WTC11 (cell line): ENCODE results near the gene CDC25B. TPM values are rescaled to one million over a fixed set of nuclear protein-coding genes. Genes with fewer than 3 reads are reported as not detected.

Experiments used
- ATAC-seq: fragments of 200-7000 bp; cut with Tn5 transposase; 2 replicates; pipeline ENCODE4 v1.10.0; 2021; ENCODE audit warnings: mild to moderate bottlenecking, moderate library complexity
- CTCF ChIA-PET: fragments of 300-600 bp; sonication (Branson Sonifier 250); formaldehyde crosslinking; loops from one replicate; lab custom pipeline; 2021; ENCODE audit warnings: antibody characterized with exemption; lab: Charles Lee
- POLR2A ChIA-PET: fragments of 350-600 bp; sonication (Branson Sonifier 250); formaldehyde crosslinking; loops from one replicate; lab custom pipeline; 2021; ENCODE audit warnings: antibody characterized with exemption; lab: Charles Lee
- DNase-seq: peaks from one replicate; pipeline ENCODE4 v3.0.0; 2021; ENCODE audit warnings: low spot score
- H3K27ac Mint-ChIP-seq: 2 replicates; pipeline ENCODE4 v1.8.0; 2021; ENCODE audit warnings: mixed read lengths
- H3K27me3 Mint-ChIP-seq: 2 replicates; pipeline ENCODE4 v1.8.0; 2021; ENCODE audit warnings: low read depth, mild to moderate bottlenecking, moderate library complexity, mixed read lengths
- H3K36me3 Mint-ChIP-seq: 2 replicates; pipeline ENCODE4 v1.8.0; 2021; ENCODE audit warnings: mixed read lengths
- H3K4me1 Mint-ChIP-seq: 2 replicates; pipeline ENCODE4 v1.8.0; 2022; ENCODE audit warnings: mixed read lengths
- H3K4me3 Mint-ChIP-seq: 2 replicates; pipeline ENCODE4 v1.8.0; 2021; ENCODE audit warnings: mild to moderate bottlenecking, moderate library complexity, mixed read lengths
- H3K9me3 Mint-ChIP-seq: 2 replicates; pipeline ENCODE4 v1.8.0; 2021; ENCODE audit warnings: mixed read lengths
- CREB1 ChIP-seq: sonication (generic); formaldehyde crosslinking; IDR thresholded peaks from 2 replicates; pipeline ENCODE4 v1.8.0; 2023; ENCODE audit warnings: mild to moderate bottlenecking, missing genetic modification reagents
- ELF4 ChIP-seq: sonication (generic); formaldehyde crosslinking; IDR thresholded peaks from 2 replicates; pipeline ENCODE4 v1.8.1; 2022; ENCODE audit warnings: low read depth, mild to moderate bottlenecking, moderate library complexity, missing genetic modification reagents
- ETV6 ChIP-seq: sonication (generic); formaldehyde crosslinking; IDR thresholded peaks from 2 replicates; pipeline ENCODE4 v1.8.1; 2022; ENCODE audit warnings: mild to moderate bottlenecking, missing genetic modification reagents
- NR3C1 ChIP-seq: sonication (generic); formaldehyde crosslinking; conservative IDR thresholded peaks from 2 replicates; pipeline ENCODE4 v1.8.1; 2023; ENCODE audit warnings: low read depth, mild to moderate bottlenecking, missing genetic modification reagents
- SMAD3 ChIP-seq: sonication (generic); formaldehyde crosslinking; IDR thresholded peaks from 2 replicates; pipeline ENCODE4 v1.8.0; 2022; ENCODE audit warnings: missing genetic modification reagents, mild to moderate bottlenecking, borderline replicate concordance
- TEAD1 ChIP-seq: sonication (generic); formaldehyde crosslinking; IDR thresholded peaks from 2 replicates; pipeline ENCODE4 v1.8.0; 2022; ENCODE audit warnings: mild to moderate bottlenecking, missing genetic modification reagents
- ZBTB21 ChIP-seq: sonication (generic); formaldehyde crosslinking; IDR thresholded peaks from 2 replicates; pipeline ENCODE4 v1.8.1; 2023; ENCODE audit warnings: mild to moderate bottlenecking, missing genetic modification reagents, borderline replicate concordance
- ZNF317 ChIP-seq: sonication (generic); formaldehyde crosslinking; IDR thresholded peaks from 2 replicates; pipeline ENCODE4 v1.8.1; 2023; ENCODE audit warnings: low read depth, mild to moderate bottlenecking, moderate library complexity, missing genetic modification reagents, borderline replicate concordance
- ZNF423 ChIP-seq: fragments of 250-450 bp; sonication (Bioruptor Pico); IDR thresholded peaks from 2 replicates; pipeline ENCODE4 v2.1.2; 2022; ENCODE audit warnings: mild to moderate bottlenecking, moderate library complexity
- total RNA-seq: library from RNA; stranded (reverse); gene quantifications from 3 replicates; pipeline ENCODE4 v1.2.3, GENCODE V29; 2021
- TF ChIP-seq, protein P1 (sequence below): sonication (generic); formaldehyde crosslinking; IDR thresholded peaks from 2 replicates; pipeline ENCODE4 v1.8.1; 2022; ENCODE audit warnings: missing genetic modification reagents, borderline replicate concordance
- TF ChIP-seq, protein P2 (sequence below): sonication (generic); formaldehyde crosslinking; IDR thresholded peaks from 2 replicates; pipeline ENCODE4 v1.8.1; 2023; ENCODE audit warnings: mild to moderate bottlenecking, moderate library complexity, missing genetic modification reagents
- TF ChIP-seq, protein P3 (sequence below): fragments of 200-600 bp; IDR thresholded peaks from 2 replicates; pipeline ENCODE4 v1.8.0; 2022; ENCODE audit warnings: antibody characterized with exemption
- TF ChIP-seq, protein P4 (sequence below): fragments of 250-450 bp; sonication (Bioruptor Pico); IDR thresholded peaks from 2 replicates; pipeline ENCODE4 v1.8.0; 2021; ENCODE audit warnings: mild to moderate bottlenecking
- TF ChIP-seq, protein P5 (sequence below): sonication (generic); formaldehyde crosslinking; IDR thresholded peaks from 2 replicates; pipeline ENCODE4 v1.8.0; 2022; ENCODE audit warnings: mild to moderate bottlenecking, missing genetic modification reagents
- TF ChIP-seq, protein P6 (sequence below): sonication (generic); formaldehyde crosslinking; IDR thresholded peaks from 2 replicates; pipeline ENCODE4 v1.8.1; 2023; ENCODE audit warnings: mild to moderate bottlenecking, missing genetic modification reagents

CDC25B gene
- total RNA-seq, 1 experiment from 2014 or later: 37.4 TPM

DNA sequence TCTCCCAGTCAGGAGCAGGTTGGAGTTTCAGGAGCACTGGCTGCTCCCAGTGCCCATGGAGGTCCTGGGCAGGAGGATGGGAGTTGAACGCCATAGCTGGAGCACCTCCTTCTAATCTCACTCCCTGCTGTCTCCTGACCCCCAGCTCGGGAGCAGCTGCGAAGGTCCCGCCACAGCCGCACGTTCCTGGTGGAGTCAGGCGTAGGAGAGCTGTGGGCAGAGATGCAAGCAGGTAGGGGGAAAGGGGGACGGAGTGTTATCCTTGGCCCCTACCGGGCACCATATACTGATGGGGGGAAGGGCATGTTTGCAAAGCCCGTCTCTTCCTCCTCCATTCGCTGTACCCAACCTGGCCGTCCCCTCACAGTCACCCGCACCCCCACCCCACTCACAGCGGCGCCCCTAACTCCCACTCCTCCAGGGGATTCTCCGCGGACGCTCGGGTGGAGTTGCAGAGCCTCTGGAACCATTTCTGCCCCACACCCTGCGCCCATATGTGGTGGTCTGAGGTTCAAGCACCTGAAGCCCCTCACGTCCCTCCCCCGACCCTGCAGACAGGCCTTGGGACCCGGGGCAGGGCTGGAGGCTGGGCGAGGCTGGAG is 46.9 kb upstream of the CDC25B start:
- ChIA-PET CTCF (interaction anchor here (0.6 to 8.7 kb wide), 45 partner anchors 8 to 326 kb away, joined by 3 to 195 read pairs (median 7); partner anchors contain the start of genes ADAM33, ADISSP, AP5S1 and CENPB), POLR2A (interaction anchor here (0.6 to 1.0 kb wide), 3 partner anchors 18 to 70 kb away, joined by 4 to 7 read pairs (median 4); no protein-coding TSS in a partner anchor)
- DNase-seq (no peak), ATAC-seq (no peak)
- no peak overlapping the region for H3K27ac Mint-ChIP-seq
- TF ChIP-seq ETV6 (CRISPR knock-in tag) (no peak), SMAD3 (CRISPR knock-in tag) (0 out of 2 replicates have a peak, but pooled peaks have one; percentile 18)
- TF ChIP-seq, protein P1, sequence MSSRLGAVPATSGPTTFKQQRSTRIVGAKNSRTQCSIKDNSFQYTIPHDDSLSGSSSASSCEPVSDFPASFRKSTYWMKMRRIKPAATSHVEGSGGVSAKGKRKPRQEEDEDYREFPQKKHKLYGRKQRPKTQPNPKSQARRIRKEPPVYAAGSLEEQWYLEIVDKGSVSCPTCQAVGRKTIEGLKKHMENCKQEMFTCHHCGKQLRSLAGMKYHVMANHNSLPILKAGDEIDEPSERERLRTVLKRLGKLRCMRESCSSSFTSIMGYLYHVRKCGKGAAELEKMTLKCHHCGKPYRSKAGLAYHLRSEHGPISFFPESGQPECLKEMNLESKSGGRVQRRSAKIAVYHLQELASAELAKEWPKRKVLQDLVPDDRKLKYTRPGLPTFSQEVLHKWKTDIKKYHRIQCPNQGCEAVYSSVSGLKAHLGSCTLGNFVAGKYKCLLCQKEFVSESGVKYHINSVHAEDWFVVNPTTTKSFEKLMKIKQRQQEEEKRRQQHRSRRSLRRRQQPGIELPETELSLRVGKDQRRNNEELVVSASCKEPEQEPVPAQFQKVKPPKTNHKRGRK: no peak
- TF ChIP-seq, protein P2, sequence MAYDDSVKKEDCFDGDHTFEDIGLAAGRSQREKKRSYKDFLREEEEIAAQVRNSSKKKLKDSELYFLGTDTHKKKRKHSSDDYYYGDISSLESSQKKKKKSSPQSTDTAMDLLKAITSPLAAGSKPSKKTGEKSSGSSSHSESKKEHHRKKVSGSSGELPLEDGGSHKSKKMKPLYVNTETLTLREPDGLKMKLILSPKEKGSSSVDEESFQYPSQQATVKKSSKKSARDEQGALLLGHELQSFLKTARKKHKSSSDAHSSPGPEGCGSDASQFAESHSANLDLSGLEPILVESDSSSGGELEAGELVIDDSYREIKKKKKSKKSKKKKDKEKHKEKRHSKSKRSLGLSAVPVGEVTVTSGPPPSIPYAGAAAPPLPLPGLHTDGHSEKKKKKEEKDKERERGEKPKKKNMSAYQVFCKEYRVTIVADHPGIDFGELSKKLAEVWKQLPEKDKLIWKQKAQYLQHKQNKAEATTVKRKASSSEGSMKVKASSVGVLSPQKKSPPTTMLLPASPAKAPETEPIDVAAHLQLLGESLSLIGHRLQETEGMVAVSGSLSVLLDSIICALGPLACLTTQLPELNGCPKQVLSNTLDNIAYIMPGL (CRISPR knock-in tag): no peak
- TF ChIP-seq, protein P3, sequence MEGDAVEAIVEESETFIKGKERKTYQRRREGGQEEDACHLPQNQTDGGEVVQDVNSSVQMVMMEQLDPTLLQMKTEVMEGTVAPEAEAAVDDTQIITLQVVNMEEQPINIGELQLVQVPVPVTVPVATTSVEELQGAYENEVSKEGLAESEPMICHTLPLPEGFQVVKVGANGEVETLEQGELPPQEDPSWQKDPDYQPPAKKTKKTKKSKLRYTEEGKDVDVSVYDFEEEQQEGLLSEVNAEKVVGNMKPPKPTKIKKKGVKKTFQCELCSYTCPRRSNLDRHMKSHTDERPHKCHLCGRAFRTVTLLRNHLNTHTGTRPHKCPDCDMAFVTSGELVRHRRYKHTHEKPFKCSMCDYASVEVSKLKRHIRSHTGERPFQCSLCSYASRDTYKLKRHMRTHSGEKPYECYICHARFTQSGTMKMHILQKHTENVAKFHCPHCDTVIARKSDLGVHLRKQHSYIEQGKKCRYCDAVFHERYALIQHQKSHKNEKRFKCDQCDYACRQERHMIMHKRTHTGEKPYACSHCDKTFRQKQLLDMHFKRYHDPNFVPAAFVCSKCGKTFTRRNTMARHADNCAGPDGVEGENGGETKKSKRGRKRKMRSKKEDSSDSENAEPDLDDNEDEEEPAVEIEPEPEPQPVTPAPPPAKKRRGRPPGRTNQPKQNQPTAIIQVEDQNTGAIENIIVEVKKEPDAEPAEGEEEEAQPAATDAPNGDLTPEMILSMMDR: no peak
- TF ChIP-seq, protein P4, sequence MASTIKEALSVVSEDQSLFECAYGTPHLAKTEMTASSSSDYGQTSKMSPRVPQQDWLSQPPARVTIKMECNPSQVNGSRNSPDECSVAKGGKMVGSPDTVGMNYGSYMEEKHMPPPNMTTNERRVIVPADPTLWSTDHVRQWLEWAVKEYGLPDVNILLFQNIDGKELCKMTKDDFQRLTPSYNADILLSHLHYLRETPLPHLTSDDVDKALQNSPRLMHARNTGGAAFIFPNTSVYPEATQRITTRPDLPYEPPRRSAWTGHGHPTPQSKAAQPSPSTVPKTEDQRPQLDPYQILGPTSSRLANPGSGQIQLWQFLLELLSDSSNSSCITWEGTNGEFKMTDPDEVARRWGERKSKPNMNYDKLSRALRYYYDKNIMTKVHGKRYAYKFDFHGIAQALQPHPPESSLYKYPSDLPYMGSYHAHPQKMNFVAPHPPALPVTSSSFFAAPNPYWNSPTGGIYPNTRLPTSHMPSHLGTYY (CRISPR knock-in tag): no peak
- H3K36me3 Mint-ChIP-seq: peaks cover 5% of the 10 kb centered on the region; the same call in 1 of the 2 replicates
- H3K4me3 Mint-ChIP-seq: peak overlapping the region; percentile 27; the same call in 1 of the 2 replicates
- H3K9me3 Mint-ChIP-seq: no peaks in the 10 kb centered on the region
- H3K27me3 Mint-ChIP-seq: peaks cover 55% of the 10 kb centered on the region
- peaks cover 19% of the 10 kb centered on the region for H3K4me1 Mint-ChIP-seq

DNA sequence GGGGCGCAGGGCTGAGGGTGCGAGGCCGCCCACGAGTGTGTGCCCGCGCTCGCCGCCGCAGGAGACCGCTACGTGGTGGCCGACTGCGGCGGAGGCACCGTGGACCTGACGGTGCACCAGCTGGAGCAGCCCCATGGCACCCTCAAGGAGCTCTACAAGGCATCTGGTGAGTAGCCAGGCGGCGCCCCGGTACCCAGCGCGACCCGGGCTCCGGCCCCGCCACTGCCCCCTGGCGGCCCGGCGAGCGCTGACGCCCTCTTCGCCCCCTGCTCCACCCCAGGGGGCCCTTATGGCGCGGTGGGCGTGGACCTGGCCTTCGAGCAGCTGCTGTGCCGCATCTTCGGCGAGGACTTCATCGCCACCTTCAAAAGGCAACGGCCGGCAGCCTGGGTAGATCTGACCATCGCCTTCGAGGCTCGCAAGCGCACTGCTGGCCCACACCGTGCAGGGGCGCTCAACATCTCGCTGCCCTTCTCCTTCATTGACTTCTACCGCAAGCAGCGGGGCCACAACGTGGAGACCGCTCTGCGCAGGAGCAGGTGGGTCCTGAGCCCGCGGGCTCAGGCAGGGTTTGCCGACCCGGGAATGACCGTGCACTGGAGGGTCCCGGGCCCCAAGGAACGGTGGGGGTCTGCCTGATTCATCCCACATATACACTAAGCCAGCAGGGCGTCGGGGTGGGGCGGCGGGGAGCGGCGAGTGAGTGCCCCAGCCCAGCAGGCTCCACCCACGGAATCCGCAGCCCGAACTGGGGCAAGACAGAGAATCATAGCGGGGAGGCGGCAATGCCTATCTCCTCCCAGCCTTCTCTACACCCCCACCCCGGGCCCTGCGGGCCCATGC is 46.2 kb upstream of the CDC25B start:
- POLR2A ChIA-PET: interaction anchor here (0.6 to 1.0 kb wide), 3 partner anchors 18 to 69 kb away, joined by 4 to 7 read pairs (median 4); no protein-coding TSS in a partner anchor
- H3K27ac Mint-ChIP-seq: no peak overlapping the region
- H3K27me3 Mint-ChIP-seq: peaks cover 51% of the 10 kb centered on the region
- peaks cover 12% of the 10 kb centered on the region for H3K4me1 Mint-ChIP-seq
- peaks cover 5% of the 10 kb centered on the region; the same call in 1 of the 2 replicates for H3K36me3 Mint-ChIP-seq
- peak overlapping the region; percentile 74 for H3K4me3 Mint-ChIP-seq
- H3K9me3 Mint-ChIP-seq: no peaks in the 10 kb centered on the region
- DNase-seq: peak; percentile 82
- CTCF ChIA-PET: interaction anchor here (0.6 to 8.7 kb wide), 47 partner anchors 9 to 325 kb away, joined by 3 to 195 read pairs (median 7); partner anchors contain the start of genes ADAM33, ADISSP, AP5S1 and CENPB
- peak; percentile 42 for ATAC-seq
- TF ChIP-seq NR3C1 (CRISPR knock-in tag) (0 out of 2 replicates have a peak, but pooled peaks have one; percentile 22), ELF4 (CRISPR knock-in tag) (0 out of 2 replicates have a peak, but pooled peaks have one; percentile 37), ZNF317 (CRISPR knock-in tag) (0 out of 2 replicates have a peak, but pooled peaks have one; percentile 20), TEAD1 (CRISPR knock-in tag) (peak; percentile 79), ZNF423 (CRISPR knock-in tag) (peak; percentile 60), CREB1 (CRISPR knock-in tag) (0 out of 2 replicates have a peak, but pooled peaks have one; percentile 33), ZBTB21 (CRISPR knock-in tag) (peak; percentile 45; the same call in 1 of the 2 replicates)
- TF ChIP-seq, protein P5, sequence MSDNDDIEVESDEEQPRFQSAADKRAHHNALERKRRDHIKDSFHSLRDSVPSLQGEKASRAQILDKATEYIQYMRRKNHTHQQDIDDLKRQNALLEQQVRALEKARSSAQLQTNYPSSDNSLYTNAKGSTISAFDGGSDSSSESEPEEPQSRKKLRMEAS: peak; percentile 87
- TF ChIP-seq, protein P4 (CRISPR knock-in tag): peak; percentile 32; the same call in 1 of the 2 replicates
- TF ChIP-seq, protein P1: no peak
- TF ChIP-seq, protein P3: peak; percentile 92
- TF ChIP-seq, protein P6, sequence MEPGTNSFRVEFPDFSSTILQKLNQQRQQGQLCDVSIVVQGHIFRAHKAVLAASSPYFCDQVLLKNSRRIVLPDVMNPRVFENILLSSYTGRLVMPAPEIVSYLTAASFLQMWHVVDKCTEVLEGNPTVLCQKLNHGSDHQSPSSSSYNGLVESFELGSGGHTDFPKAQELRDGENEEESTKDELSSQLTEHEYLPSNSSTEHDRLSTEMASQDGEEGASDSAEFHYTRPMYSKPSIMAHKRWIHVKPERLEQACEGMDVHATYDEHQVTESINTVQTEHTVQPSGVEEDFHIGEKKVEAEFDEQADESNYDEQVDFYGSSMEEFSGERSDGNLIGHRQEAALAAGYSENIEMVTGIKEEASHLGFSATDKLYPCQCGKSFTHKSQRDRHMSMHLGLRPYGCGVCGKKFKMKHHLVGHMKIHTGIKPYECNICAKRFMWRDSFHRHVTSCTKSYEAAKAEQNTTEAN (CRISPR knock-in tag): peak; percentile 80; the same call in 1 of the 2 replicates
